HG02759 (cell line): ENCODE results near the gene TGOLN2.
"Not testable (repeated sequence)": the region's sequence is repeated elsewhere in the genome, so short reads cannot be mapped to it uniquely, and the experiment has no call there.

ENCODE experiments used
- ATAC-seq: cut with Tn5 transposase; IDR thresholded peaks from one replicate; pipeline ENCODE4 v1.9.1; 2021; ENCODE audit warnings: mild to moderate bottlenecking, moderate library complexity; ENCODE audit not compliant: unreplicated experiment

TGOLN2 gene

GRCh38 chr2:85340034-85340892 is 12.5 kb upstream of the TGOLN2 start:
- no peak for ATAC-seq

GRCh38 chr2:85334928-85335327 is 7.1 kb upstream of the TGOLN2 start:
- ATAC-seq = no peak

- not testable (repeated sequence) for ATAC-seq
Measured at GRCh38 chr2:85333877-85334276, 6.1 kb upstream of the TGOLN2 start.

GRCh38 chr2:85330839-85331636 is 3.2 kb upstream of the TGOLN2 start:
- ATAC-seq = no peak

- not testable (repeated sequence) for ATAC-seq
Measured at GRCh38 chr2:85329701-85330100, 1.9 kb upstream of the TGOLN2 start.

GRCh38 chr2:85329181-85329651 is 1.4 kb upstream of the TGOLN2 start:
- ATAC-seq = no peak

GRCh38 chr2:85327160-85327821 is 498 bp downstream of the TGOLN2 start:
- ATAC-seq = peak; percentile 37

- peak; percentile 40 for ATAC-seq
Measured at GRCh38 chr2:85326406-85327159, 1.2 kb downstream of the TGOLN2 start.

GRCh38 chr2:85325466-85325811 is 2.4 kb downstream of the TGOLN2 start:
- no peak for ATAC-seq

GRCh38 chr2:85324639-85325465 is 2.9 kb downstream of the TGOLN2 start:
- ATAC-seq = no peak

- ATAC-seq = not testable (repeated sequence)
Measured at GRCh38 chr2:85323988-85324367, 3.8 kb downstream of the TGOLN2 start.

- no peak for ATAC-seq
Measured at GRCh38 chr2:85323351-85323987, 4.3 kb downstream of the TGOLN2 start.

GRCh38 chr2:85319796-85320195 is 8.0 kb downstream of the TGOLN2 start:
- ATAC-seq = no peak

- peak; percentile 61 for ATAC-seq
Measured at GRCh38 chr2:85318222-85319074, 9.3 kb downstream of the TGOLN2 start.

GRCh38 chr2:85315921-85316320 is 11.9 kb downstream of the TGOLN2 start:
- ATAC-seq = not testable (repeated sequence)

GRCh38 chr2:85314884-85315242 is 12.9 kb downstream of the TGOLN2 start:
- ATAC-seq = no peak

- no peak for ATAC-seq
Measured at GRCh38 chr2:85312404-85312803, 15.4 kb downstream of the TGOLN2 start.

GRCh38 chr2:85310330-85310729 is 17.5 kb downstream of the TGOLN2 start:
- ATAC-seq = peak; percentile 60
